HG03159 (cell line): Measurements from ENCODE around the gene NME7.

Experiments used
- ATAC-seq: cut with Tn5 transposase; IDR thresholded peaks from one replicate; pipeline ENCODE4 v1.9.1; 2021; ENCODE audit warnings: mild to moderate bottlenecking, moderate library complexity; ENCODE audit not compliant: unreplicated experiment

NME7 gene

DNA sequence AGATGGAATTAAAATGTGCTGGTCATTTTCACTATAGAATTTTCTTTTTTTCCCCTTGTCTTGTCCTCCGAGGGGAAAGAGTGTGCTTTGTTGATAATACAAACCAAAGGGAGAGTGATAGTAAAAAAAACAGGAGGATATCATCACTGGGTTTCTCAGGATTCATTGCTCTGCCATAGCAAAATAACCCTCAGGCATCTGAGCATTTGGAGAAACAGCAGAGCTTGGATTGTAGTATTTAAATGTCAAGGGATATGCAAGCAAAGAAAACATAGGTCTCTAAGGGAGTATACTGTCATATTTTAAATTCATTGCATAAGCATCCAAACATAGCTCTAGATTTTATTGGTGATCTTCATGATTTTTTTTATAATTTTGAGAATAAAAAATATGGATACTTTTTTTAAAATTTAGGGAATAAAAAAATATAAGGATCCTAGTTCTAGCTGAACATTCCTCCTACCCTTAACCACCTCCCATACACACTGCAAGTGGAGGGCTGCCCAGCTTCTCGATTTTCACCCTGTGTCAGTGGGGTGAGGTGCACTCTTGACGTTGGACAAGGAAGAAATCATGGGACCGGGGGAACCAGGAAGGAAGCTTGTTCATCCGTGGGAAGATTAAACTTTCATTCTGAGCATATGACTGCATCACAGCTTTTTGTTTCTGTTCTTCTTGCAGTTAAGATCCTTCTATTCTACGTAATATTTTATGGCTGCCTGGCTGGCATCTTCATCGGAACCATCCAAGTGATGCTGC is 256.7 kb downstream of the NME7 start:
- no peak for ATAC-seq

DNA sequence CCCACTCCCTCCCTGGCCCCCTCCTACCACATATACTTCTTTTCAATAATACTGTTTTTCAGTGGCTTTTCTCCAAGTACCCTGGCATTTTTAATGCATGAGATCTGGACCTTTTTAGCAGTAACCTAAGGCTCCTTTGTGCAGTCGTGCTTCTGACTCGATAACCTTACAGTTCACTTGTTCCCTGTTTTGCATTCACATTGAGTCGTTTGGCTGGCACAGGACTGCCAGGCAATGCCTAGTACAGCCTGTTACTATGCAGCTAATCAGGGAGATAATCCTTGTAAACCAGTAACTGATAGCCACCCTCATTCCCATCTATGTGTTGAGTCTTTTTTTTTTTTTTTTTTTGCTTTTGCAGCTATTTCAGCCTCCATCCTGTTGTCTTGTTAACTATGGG is 257.4 kb downstream of the NME7 start:
- ATAC-seq = no peak

DNA sequence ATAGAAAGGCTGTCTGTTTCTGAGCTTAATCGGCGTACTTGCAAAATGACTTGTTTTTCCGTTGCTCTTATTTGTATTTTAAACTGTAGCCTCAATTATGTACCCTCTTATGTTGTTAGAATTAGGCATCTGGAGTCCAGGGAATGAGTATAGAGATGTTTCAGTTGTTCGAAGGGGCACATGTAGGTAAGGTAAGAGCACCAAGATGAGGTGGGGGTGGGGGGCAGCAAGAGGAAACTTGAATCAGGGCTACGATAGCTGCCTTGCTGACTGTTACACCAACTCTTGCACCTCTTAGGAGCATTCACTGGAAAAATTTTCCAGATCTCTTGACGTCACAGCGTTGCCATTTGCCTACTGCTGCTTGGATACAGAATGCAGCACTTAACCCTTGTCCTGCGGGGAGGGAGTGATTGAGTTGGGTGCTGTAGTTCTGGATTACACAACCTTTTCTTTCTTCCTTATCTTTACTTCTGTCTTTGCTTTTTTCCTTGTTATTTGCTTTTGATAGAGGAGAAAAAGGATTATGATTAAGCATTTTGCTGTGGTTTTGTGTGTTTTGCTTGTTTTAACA is 257.9 kb downstream of the NME7 start:
- ATAC-seq = no peak

DNA sequence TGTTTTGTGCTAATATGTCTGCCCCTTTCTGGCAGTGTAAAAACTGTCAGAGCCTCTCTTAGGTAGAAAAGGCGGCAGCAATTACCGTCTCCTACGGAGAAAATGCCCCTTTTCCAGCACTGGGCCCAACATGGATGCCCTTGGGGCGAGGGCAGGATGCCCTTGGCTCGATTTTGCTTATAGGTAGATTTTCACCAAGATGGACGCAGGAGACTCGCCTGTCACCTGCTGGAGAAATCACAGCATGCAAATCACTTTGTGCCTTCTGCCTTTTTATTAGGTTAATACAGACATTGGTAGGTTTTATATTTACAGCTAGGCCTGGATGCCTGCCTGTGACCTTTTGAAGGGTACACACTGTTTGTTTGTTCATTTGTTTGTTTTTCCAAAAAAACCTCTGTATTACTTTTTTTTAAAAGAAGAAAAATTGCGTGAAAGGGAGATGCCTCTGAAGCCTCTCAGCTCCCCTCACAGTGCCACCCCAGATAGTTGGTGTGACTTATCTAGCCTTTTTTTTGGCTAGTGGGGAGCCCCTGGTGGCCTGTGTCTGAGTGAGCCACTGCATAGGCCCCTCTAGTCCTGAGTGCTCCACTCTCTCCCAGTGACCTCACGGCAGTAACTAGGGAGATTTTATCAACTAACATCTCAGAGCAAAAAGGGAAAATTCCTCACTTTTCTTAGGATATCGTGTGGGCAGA is 258.6 kb downstream of the NME7 start:
- no peak for ATAC-seq

DNA sequence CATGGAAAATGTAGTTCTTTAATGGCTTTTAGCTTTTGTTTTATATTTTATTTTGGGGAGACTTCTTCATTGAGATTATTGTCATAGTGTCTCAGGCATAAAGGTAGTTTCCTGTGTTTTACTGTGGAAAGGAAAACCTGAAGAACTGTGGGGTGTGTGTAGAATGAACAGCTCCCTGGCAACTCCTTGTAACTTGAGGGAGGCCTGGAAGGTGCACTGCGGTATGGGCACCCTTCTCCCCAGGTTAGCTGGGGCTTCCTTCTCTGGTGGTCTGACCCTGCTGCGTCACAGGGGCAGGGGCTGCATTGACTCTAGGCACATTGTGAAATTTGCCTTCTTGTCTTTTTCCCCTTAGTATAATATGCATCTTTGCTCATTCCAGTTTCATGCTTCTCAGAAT is 259.4 kb downstream of the NME7 start:
- no peak for ATAC-seq

DNA sequence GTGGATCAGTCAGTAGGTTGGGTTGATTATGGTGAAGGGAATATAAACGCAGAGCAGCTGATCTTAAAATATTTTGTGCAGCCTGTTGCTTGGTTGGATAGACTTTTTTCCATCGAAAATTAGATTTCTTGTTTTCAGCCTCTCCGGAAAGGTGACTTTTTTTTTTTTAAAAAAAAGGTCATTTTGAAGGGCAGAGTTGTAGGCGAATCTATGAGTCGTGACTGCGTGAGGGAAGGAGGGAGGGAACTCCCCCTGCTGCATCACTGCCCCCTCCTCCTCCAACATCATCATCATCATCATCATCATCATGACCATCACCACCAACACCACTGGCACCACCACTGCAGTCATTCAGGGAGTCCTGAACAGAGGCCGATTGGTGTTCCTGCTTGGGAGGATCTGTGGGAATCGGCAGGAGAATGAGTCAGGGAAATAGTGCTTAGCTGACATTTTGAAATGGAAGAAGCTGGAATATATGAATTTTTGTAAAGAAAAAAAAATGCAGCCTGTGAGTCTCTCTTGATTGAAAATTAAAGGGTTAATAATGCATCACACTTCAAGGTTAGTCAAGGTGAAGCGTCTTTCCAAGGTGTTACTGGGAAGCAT is 259.9 kb downstream of the NME7 start:
- ATAC-seq = no peak

DNA sequence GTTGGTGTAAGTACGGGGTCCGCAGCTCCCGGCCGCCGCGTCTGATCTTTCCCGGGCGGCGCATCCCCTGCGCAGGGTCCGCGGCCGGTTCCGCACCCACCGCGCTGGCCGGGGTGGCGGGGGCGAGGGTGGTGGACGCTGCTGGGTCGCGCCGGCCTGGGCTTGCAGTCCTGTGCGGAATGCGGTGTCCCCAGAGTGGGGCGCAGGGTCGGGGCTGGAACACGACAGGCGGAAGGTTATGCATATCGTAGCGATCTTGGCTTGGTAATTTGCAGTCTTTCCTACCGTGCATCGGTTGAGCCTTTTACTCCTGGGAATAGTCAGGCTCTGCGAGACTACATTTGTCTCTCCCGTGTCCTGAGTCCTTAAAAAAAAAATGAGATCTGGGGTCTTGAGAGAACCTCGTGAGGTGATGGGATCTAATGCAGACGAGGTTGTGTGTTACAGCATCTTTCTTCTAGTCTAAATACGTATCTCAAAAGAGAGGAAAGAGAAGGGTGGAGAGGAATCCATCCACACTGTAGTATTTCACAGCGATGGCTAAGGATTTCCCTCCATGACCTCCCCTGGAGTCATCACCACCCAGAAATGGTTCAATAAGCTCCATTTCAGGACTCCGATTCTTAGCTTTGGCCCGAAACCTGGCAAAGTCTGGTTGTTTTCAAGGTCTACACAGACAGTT is 260.5 kb downstream of the NME7 start:
- ATAC-seq = no peak

DNA sequence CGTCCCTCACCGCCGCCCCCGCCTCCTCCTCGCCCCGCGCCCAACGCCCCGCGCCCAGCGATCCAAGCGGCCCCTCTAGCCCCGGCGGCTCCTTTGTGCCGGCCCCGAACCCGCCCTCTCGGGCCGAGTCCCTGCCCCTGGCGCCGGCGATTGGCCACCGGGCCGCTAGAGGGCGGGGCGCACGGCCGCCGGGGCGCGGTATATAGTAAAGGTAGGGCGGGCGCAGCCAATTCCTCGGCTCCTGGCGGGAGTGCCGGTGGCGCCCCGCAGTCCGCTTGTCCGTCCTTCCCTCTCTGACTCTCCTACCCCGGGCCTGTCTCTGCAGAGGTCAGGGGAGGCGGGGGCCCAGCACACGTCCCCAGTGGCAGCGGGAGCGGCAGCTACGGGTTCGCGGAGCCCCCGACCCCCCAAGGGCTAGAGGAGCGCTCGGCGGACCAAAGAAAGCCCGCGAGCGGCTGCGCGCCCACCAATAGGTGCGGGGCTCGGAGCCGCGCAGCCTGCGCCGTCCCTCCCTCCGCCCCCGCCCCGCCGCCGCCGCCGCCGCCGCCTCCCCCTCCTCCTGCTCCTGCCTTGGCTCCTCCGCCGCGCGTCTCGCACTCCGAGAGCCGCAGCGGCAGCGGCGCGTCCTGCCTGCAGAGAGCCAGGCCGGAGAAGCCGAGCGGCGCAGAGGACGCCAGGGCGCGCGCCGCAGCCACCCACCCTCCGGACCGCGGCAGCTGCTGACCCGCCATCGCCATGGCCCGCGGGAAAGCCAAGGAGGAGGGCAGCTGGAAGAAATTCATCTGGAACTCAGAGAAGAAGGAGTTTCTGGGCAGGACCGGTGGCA is 261.3 kb downstream of the NME7 start, which contains the start of gene ATP1B1:
Gene ATP1B1 (plus strand): TSS at position 596 of the 826 bp plus-strand sequence. CDS start 140 bp downstream, at position 736.
- peak; percentile 90 for ATAC-seq

DNA sequence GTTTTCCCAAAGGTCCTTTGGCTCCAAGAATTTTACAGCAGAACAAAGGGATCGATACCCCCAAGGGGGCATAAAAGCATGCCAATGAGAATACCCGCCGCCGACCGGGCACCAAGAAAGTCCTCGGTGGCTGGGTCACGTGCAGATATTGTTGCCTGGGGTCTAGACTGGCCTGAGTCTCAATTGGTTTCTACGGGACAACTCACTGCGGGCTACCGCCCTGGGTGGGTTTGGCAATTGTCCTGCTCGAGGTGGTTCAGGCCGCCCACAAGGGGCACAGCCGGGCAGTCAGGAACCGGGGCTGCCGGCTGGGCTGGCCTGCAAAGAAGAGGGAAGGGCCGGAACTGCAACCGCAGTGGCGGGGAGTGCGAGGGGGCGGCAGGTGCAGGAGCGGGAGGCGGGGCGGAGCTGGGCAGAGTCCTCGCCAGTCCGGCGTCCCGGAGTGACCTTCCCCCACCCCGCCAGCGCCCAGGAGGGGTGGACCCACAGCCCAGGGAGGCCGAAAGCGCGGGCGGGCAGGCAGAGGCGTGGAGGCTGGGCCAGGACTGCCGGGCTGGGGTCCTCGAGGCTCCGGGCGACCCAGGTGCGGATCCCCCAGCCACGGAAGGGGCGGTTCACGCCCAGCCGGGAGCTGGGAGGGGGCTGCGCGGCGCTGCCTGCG is 262.0 kb downstream of the NME7 start:
- peak; percentile 25 for ATAC-seq

DNA sequence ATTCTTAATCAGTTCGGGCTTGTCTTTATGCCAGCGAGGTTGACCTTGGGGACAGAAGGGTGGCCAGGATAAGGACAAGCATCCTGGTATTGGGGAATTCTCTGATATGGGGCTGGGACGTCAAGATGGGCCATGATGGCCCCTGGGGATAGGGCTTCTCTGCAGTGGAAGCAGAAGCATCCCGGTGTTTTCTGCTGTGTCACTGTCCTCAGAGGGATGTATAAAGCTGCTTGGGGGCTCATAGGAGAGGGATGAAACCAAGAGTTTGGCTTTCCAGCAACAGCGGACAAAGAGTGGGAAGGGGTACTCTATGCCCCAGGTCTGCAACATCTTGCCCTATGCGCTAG is 262.5 kb downstream of the NME7 start:
- no peak for ATAC-seq

DNA sequence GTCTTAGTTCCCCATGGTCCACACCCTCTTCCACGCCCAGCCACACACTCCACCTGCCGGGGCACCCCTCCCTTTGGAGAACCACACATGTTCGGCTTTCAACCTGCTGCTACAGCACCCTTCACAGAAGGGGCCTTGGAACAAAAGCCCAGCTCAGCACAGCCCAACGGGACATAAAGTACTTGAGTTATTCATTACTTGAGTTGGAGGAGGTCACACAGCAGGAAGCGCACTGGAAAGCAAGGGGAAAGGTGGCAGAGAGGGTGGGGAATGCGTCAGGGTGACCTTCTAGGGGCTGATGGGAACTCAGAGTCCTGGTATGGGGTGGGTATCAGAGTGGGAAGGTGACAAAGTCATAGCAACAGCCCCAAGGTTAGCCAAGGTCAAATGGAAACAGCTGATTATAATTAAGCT is 264.1 kb downstream of the NME7 start:
- ATAC-seq = no peak

DNA sequence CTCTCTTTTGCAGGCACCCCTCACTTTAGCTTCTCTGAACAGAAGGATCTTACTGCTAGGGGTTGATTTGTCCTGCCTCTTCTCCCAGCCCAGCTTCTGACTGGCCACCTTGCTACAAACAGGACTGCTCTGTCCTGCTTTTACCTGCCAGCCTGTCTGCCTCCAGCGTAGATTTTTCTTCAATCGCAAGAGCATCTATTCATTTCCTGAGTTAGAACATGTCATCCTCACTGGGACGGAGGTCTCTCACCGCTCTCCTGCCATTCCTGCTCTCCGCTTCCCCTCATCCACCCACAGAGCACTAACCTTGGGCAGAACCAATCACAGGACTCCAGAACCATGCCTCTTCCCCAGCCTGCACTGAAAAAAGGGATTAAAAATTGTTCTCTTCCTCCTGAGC is 264.6 kb downstream of the NME7 start:
- ATAC-seq = no peak

DNA sequence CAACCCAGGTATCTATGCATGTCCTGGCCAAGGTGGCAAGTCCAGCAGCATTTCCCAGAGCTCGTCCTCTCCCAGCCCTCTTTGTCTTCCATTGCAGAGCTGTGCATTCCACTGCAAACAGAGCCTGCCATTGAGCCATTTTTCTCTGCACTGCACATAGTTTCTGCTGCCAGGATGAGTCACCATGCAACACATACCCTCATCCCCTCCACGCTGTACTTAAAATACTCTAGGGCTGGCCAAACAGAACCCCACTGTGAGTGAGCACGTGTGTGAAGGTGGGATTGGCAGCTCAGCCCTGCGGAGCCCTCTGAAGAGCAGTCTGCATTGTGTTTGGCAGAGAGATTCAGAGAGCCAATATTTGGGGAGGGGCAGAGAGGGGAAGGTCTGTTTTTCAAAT is 265.0 kb downstream of the NME7 start:
- no peak for ATAC-seq

DNA sequence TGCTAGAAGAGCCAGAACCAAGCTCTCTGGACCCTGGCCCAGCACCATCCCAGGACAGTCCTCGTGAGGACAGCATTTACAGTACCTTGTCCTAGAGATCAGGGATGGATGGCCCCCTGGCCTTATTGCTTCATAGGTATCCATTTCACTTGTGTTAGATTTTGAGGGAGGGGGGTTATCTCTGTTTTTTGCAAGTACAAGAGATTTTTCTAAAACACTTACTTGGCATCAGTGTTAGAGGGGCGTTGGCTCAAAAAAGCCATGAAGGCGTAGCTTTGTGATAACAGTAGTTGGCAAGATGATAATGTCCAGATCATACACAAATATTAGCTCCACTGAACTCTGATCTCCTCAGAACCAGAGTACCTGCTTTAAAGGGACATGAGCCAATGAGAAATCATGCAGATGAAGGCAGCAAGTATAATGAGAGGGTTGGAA is 266.9 kb downstream of the NME7 start:
- no peak for ATAC-seq

DNA sequence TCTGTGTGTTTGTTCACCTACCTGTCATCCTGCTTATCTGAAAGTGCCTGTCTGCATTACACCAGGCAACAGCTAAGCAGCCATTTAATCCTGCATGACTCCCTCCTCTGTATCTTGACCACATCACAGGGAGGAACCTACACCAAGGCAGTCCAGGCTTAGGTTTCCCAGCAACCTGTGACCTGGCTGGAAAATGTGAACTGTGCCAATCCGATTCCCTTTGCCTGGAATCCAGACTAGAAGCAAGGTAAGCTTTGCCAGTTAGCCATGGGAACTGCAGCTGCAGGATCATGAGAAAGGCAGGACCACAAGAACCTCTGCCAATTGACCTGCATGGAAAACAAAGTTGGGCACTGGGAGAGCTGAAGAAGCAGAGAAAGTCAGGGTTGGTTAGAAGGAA is 267.4 kb downstream of the NME7 start:
- ATAC-seq = no peak

DNA sequence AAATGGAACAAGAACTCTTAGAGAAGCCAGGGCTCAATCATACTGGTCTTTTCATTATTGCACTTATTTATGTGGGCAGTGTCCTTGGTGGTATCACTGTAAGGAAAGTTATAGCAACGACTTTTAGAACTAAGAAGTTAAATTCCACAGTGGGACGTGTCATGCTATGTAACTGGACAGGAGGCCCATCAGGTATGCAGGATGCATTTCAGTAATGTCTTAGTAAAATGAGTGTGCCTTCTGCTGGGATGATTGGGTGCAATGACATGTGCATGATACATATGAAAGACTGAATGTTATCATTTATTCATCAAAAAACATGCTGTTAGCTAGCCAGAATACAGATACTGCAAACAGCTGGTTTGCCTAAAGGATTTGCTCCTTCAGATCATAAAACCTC is 268.0 kb downstream of the NME7 start:
- no peak for ATAC-seq

DNA sequence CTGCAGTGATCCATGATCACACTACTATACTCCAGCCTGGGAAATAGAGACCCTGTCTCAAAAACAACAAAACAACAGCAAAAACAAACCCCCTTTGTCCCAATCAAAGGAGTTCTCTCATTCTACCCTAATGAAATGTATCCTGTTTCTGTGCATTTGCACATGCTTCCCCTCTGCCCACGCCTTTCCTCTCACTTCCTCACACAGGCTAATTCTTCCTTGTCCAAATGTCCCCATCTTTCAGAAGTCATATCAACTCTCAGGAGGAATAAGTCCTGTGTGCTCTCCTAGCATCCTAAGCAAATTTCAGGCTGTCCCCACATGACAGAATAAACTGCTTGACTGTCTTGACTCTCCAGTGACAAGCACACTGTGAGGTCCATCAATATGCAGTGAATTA is 269.2 kb downstream of the NME7 start:
- no peak for ATAC-seq

DNA sequence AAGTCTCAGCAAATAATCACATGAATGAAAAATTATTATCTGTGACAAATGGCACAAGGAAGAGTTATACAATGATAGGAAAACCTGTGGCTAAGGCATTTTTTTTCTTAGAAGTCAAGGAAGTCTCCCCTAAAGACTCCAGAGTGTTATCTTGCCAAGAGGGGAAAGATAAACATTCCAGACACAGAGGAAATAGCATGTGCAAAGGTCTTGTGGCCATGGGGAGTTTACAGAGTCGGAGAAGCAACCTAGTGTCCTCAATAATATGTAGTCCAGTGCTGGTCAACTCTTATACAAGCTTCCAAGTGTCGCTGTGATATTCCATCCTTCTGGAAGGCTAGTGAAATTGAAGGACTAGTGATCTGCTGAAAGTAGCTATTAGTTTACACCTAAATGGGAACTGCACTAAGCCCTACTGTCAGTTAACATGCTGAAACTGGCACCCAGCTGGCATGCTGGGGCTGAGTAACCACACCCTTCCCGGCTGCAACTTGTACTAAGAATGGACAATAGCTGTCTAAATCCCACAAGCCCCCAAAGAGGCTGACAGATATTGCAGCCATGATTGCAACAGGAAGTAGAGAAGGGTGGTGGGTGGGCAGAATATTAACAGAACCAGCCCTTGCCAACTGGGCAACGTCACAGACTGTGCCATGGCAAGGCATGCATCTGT is 272.6 kb downstream of the NME7 start:
- no peak for ATAC-seq

DNA sequence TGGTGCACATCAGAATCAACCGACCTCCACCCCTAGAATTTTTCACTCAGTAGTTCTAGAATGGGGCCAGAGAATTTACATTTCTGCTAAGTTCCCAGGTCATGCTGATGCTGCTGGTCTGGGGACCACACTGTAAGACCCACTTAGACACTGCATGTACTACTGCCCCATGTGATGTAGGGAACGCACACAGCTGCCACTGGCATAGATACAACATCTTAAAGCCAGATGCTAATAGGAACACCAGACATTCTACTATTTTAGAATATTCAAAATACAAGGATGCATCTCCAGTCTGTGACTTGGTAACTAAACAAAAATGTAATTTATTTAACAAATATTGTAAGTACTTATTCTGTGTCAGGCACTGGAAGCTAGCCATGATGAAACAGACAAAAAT is 275.2 kb downstream of the NME7 start:
- no peak for ATAC-seq
